ENCODE measurements around the gene UBAP2. TPM values are rescaled to one million over a fixed set of nuclear protein-coding genes. Genes with fewer than 3 reads are reported as not detected.
"Not testable (repeated sequence)": the region's sequence is repeated elsewhere in the genome, so short reads cannot be mapped to it uniquely, and the experiment has no call there.

UBAP2 gene
- total RNA-seq, 2 experiments from 2014 or later: 43.4 to 45.6 TPM

GRCh38 chr9:33992632-33993031 is 56.1 kb downstream of the UBAP2 start:
- H3K9me3 Mint-ChIP-seq: no peaks in the 10 kb centered on the region
- ATAC-seq: no peak
- intact Hi-C loops (cut with micrococcal nuclease): no loop called here

GRCh38 chr9:33988219-33988890 is 60.3 kb downstream of the UBAP2 start:
- CTCF ChIA-PET: interaction anchor here (1.5 to 1.8 kb wide), 2 partner anchors 11 to 86 kb away, joined by 3 to 4 read pairs; no protein-coding TSS in a partner anchor
- intact Hi-C loops (cut with micrococcal nuclease): no loop called here
- no peaks in the 10 kb centered on the region for H3K9me3 Mint-ChIP-seq
- H3K27me3 Mint-ChIP-seq: no peaks in the 10 kb centered on the region
- DNase-seq (peak; percentile 60), ATAC-seq (peak; percentile 97)
- POLR2A ChIA-PET: interaction anchor here (1.1 kb wide), 1 partner anchor 60 kb away, joined by 4 read pairs; no protein-coding TSS in a partner anchor
- no peak overlapping the region for H3K4me3 Mint-ChIP-seq
- TF ChIP-seq, protein P1, sequence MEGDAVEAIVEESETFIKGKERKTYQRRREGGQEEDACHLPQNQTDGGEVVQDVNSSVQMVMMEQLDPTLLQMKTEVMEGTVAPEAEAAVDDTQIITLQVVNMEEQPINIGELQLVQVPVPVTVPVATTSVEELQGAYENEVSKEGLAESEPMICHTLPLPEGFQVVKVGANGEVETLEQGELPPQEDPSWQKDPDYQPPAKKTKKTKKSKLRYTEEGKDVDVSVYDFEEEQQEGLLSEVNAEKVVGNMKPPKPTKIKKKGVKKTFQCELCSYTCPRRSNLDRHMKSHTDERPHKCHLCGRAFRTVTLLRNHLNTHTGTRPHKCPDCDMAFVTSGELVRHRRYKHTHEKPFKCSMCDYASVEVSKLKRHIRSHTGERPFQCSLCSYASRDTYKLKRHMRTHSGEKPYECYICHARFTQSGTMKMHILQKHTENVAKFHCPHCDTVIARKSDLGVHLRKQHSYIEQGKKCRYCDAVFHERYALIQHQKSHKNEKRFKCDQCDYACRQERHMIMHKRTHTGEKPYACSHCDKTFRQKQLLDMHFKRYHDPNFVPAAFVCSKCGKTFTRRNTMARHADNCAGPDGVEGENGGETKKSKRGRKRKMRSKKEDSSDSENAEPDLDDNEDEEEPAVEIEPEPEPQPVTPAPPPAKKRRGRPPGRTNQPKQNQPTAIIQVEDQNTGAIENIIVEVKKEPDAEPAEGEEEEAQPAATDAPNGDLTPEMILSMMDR (IDR thresholded peaks at IDR 0.05): no peak
- H3K4me1 Mint-ChIP-seq (ENCODE audit: low read depth): peaks cover 13% of the 10 kb centered on the region
- H3K36me3 Mint-ChIP-seq (ENCODE audit: low read depth): peaks cover 35% of the 10 kb centered on the region
- H3K27ac Mint-ChIP-seq: no peak overlapping the region

More at GRCh38 chr9:33992632-33993031, 56.1 kb downstream of the UBAP2 start:
- H3K27me3 Mint-ChIP-seq: no peaks in the 10 kb centered on the region
- TF ChIP-seq, protein P1 (IDR thresholded peaks at IDR 0.05): no peak
- POLR2A ChIA-PET: no interaction called here
- DNase-seq: no peak
- peaks cover 13% of the 10 kb centered on the region for H3K4me1 Mint-ChIP-seq (ENCODE audit: low read depth)
- no peak overlapping the region for H3K4me3 Mint-ChIP-seq
- no peak overlapping the region for H3K27ac Mint-ChIP-seq
- peaks cover 36% of the 10 kb centered on the region for H3K36me3 Mint-ChIP-seq (ENCODE audit: low read depth)
- CTCF ChIA-PET: no interaction called here

DNA sequence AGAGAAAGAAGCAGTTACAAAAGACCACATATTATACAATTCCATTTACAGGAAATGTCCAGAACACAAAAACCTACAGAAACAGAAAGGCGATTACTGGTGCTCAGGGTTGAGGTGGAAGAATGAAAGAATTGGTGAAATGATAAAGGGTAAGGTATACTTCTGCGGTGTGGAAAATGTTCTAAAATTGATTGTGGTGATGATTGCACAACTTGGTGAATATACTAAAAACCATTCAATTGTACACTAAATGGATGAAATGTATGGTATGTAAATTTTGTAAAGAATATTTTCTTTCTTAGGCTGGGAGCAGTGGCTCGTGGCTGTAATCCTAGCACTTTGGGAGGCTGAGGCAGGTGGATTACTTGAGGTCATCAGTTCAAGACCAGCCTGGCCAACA is 72.3 kb downstream of the UBAP2 start:
- TF ChIP-seq, protein P1 (IDR thresholded peaks at IDR 0.05): no peak
- no peaks in the 10 kb centered on the region for H3K27me3 Mint-ChIP-seq
- ATAC-seq (no peak), DNase-seq (no peak)
- intact Hi-C loops (cut with micrococcal nuclease): no loop called here
- H3K4me3 Mint-ChIP-seq: no peak overlapping the region
- CTCF ChIA-PET: no interaction called here
- peaks cover 23% of the 10 kb centered on the region for H3K36me3 Mint-ChIP-seq (ENCODE audit: low read depth)
- no peaks in the 10 kb centered on the region for H3K4me1 Mint-ChIP-seq (ENCODE audit: low read depth)
- POLR2A ChIA-PET: no interaction called here
- no peaks in the 10 kb centered on the region for H3K9me3 Mint-ChIP-seq
- no peak overlapping the region for H3K27ac Mint-ChIP-seq

GRCh38 chr9:33972698-33973097 is 76.0 kb downstream of the UBAP2 start:
- ATAC-seq (no peak), DNase-seq (no peak)
- intact Hi-C loops (cut with micrococcal nuclease): no loop called here
- Mint-ChIP-seq H3K4me3 (no peak overlapping the region), H3K9me3 (no peaks in the 10 kb centered on the region), H3K4me1 (ENCODE audit: low read depth) (no peaks in the 10 kb centered on the region), H3K27me3 (no peaks in the 10 kb centered on the region), H3K36me3 (ENCODE audit: low read depth) (peaks cover 30% of the 10 kb centered on the region), H3K27ac (no peak overlapping the region)
- TF ChIP-seq, protein P1 (IDR thresholded peaks at IDR 0.05): no peak
- POLR2A ChIA-PET: no interaction called here
- CTCF ChIA-PET: no interaction called here

GRCh38 chr9:33964086-33964768 is 84.5 kb downstream of the UBAP2 start:
- TF ChIP-seq, protein P1 (IDR thresholded peaks at IDR 0.05): no peak
- H3K9me3 Mint-ChIP-seq: no peaks in the 10 kb centered on the region
- peaks cover 7% of the 10 kb centered on the region for H3K4me1 Mint-ChIP-seq (ENCODE audit: low read depth)
- intact Hi-C loops (cut with micrococcal nuclease): no loop called here
- no peak overlapping the region for H3K4me3 Mint-ChIP-seq
- no peaks in the 10 kb centered on the region for H3K27me3 Mint-ChIP-seq
- H3K36me3 Mint-ChIP-seq (ENCODE audit: low read depth): peaks cover 24% of the 10 kb centered on the region
- POLR2A ChIA-PET: no interaction called here
- ATAC-seq (no peak), DNase-seq (no peak)
- no peak overlapping the region for H3K27ac Mint-ChIP-seq
- CTCF ChIA-PET: interaction anchor here (0.9 kb wide), 1 partner anchor 110 kb away, joined by 3 read pairs; no protein-coding TSS in a partner anchor

- H3K4me1 Mint-ChIP-seq (ENCODE audit: low read depth); H3K27me3 Mint-ChIP-seq; H3K9me3 Mint-ChIP-seq; CTCF ChIA-PET; ATAC-seq; H3K27ac Mint-ChIP-seq; POLR2A ChIA-PET; DNase-seq; intact Hi-C loops (cut with micrococcal nuclease); H3K4me3 Mint-ChIP-seq: not testable (repeated sequence)
- H3K36me3 Mint-ChIP-seq (ENCODE audit: low read depth): peaks cover 27% of the 10 kb centered on the region
Measured at GRCh38 chr9:33962468-33962867, 86.2 kb downstream of the UBAP2 start.
